Bone marrow (tissue), 2 donors: ENCODE results near the gene MIA3.

ENCODE experiments used
- DNase-seq, 2 donors: peaks; one replicate each; lab custom pipeline; 2025; lab: John Stamatoyannopoulos, UW

Gene MIA3

GRCh38 chr1:222618880-222619596 is 1.1 kb downstream of the MIA3 start:
- no peak for DNase-seq

GRCh38 chr1:222620566-222620965 is 2.7 kb downstream of the MIA3 start:
- DNase-seq, result no peak

- DNase-seq, result no peak
These were observed 4.9 kb downstream of the MIA3 start for GRCh38 chr1:222622765-222623164.

- DNase-seq, result no peak
These were observed 5.6 kb downstream of the MIA3 start for GRCh38 chr1:222623458-222623857.

- no peak for DNase-seq
These were observed 6.3 kb downstream of the MIA3 start for GRCh38 chr1:222624214-222624613.

GRCh38 chr1:222627232-222627631 is 9.3 kb downstream of the MIA3 start:
- no peak for DNase-seq

- DNase-seq, result no peak
These were observed 12.1 kb downstream of the MIA3 start for GRCh38 chr1:222629921-222630535.

- no peak for DNase-seq
These were observed 13.8 kb downstream of the MIA3 start for GRCh38 chr1:222631611-222632208.

GRCh38 chr1:222632749-222633148 is 14.9 kb downstream of the MIA3 start:
- DNase-seq, result no peak

GRCh38 chr1:222634180-222635013 is 16.5 kb downstream of the MIA3 start:
- peak in 1 of 2 donors; percentile 82 for DNase-seq

- DNase-seq, result no peak
These were observed 23.5 kb downstream of the MIA3 start for GRCh38 chr1:222641269-222641948.

- DNase-seq, result no peak
These were observed 24.6 kb downstream of the MIA3 start for GRCh38 chr1:222642468-222642867.

GRCh38 chr1:222643606-222643937 is 25.7 kb downstream of the MIA3 start:
- DNase-seq, result no peak

GRCh38 chr1:222643938-222644635 is 26.2 kb downstream of the MIA3 start:
- DNase-seq, result peak; percentile 81 to 99

- no peak for DNase-seq
These were observed 26.7 kb downstream of the MIA3 start for GRCh38 chr1:222644636-222644980.

- no peak for DNase-seq
These were observed 34.8 kb downstream of the MIA3 start for GRCh38 chr1:222652676-222653075.

GRCh38 chr1:222653178-222653827 is 35.4 kb downstream of the MIA3 start:
- no peak for DNase-seq

- DNase-seq, result peak in 1 of 2 donors; percentile 93
These were observed 37.0 kb downstream of the MIA3 start for GRCh38 chr1:222654849-222655248.

GRCh38 chr1:222656391-222657155 is 38.7 kb downstream of the MIA3 start:
- DNase-seq, result no peak

- no peak for DNase-seq
These were observed 40.0 kb downstream of the MIA3 start for GRCh38 chr1:222657899-222658298.
